OCI-LY7 (cell line): Measurements from ENCODE around the gene ATP1B1. TPM values are rescaled to one million over a fixed set of nuclear protein-coding genes. Genes with fewer than 3 reads are reported as not detected.
"Not testable (repeated sequence)": the region's sequence is repeated elsewhere in the genome, so short reads cannot be mapped to it uniquely, and the experiment has no call there.

ENCODE experiments used
- BruUV-seq: library from RNA; stranded (reverse); fragments of 400-500 nt; replicated peaks from 2 replicates; lab custom pipeline; 2021; lab: Mats Ljungman, UMichigan
- CTCF ChIA-PET: fragments of 300-600 bp; sonication (Branson Sonifier 250); formaldehyde crosslinking; loops from one replicate; lab custom pipeline; 2022; ENCODE audit warnings: antibody characterized with exemption; ENCODE audit not compliant: unreplicated experiment; lab: Charles Lee
- POLR2A ChIA-PET: fragments of 300-600 bp; sonication (Branson Sonifier 250); formaldehyde crosslinking; loops from one replicate; lab custom pipeline; 2022; ENCODE audit warnings: antibody characterized with exemption; lab: Charles Lee
- DNase-seq: peaks from one replicate; pipeline ENCODE4 v3.0.0-alpha.2; 2015; ENCODE audit warnings: low spot score
- H2AFZ ChIP-seq: fragments of 200-600 bp; sonication (generic), shearing (Covaris generic); 2 replicates; pipeline ENCODE4 v1.6.1; 2014; ENCODE audit warnings: mild to moderate bottlenecking, antibody characterized with exemption, low read length, moderate library complexity
- H3K27ac ChIP-seq: fragments of 200-600 bp; sonication (generic); 2 replicates; pipeline ENCODE4 v1.5.1; 2014; ENCODE audit warnings: mixed run types, low read depth, mild to moderate bottlenecking, moderate library complexity, low read length, inconsistent platforms; ENCODE audit not compliant: poor library complexity, severe bottlenecking
- H3K36me3 ChIP-seq: fragments of 200-600 bp; sonication (generic); 2 replicates; pipeline ENCODE4 v1.6.1; 2014; ENCODE audit warnings: mild to moderate bottlenecking, antibody characterized with exemption, low read length, moderate library complexity, mixed read lengths; ENCODE audit not compliant: insufficient read depth
- H3K4me1 ChIP-seq: fragments of 200-600 bp; sonication (generic); 2 replicates; pipeline ENCODE4 v1.5.1; 2014; ENCODE audit warnings: mild to moderate bottlenecking, low read length; ENCODE audit not compliant: insufficient read depth, poor library complexity, severe bottlenecking
- H3K4me2 ChIP-seq: fragments of 200-600 bp; sonication (generic); 2 replicates; pipeline ENCODE4 v1.6.1; 2014; ENCODE audit warnings: mild to moderate bottlenecking, low read length
- H3K4me3 ChIP-seq: fragments of 200-600 bp; sonication (generic); 2 replicates; pipeline ENCODE4 v1.5.1; 2014; ENCODE audit warnings: mild to moderate bottlenecking, low read depth, low read length; ENCODE audit not compliant: poor library complexity, severe bottlenecking
- H3K79me2 ChIP-seq: fragments of 200-600 bp; sonication (generic); 2 replicates; pipeline ENCODE4 v1.6.1; 2016; ENCODE audit warnings: low read depth, mild to moderate bottlenecking, low read length, moderate library complexity, mixed read lengths; ENCODE audit not compliant: insufficient read depth
- H3K9me2 ChIP-seq: fragments of 200-600 bp; sonication (generic); 2 replicates; pipeline ENCODE4 v1.6.1; 2016; ENCODE audit warnings: mild to moderate bottlenecking, low read length, mixed read lengths; ENCODE audit not compliant: insufficient read depth
- H3K9me3 ChIP-seq: fragments of 200-600 bp; sonication (generic); 2 replicates; pipeline ENCODE4 v1.6.1; 2014; ENCODE audit warnings: mild to moderate bottlenecking, mixed run types, low read length, mixed read lengths
- H4K20me1 ChIP-seq: fragments of 200-600 bp; sonication (generic); 2 replicates; pipeline ENCODE4 v1.6.1; 2014; ENCODE audit warnings: mild to moderate bottlenecking, antibody characterized with exemption, low read length, moderate library complexity, mixed read lengths; ENCODE audit not compliant: insufficient read depth
- CTCF ChIP-seq: fragments of 200-600 bp; sonication (generic); conservative IDR thresholded peaks from 2 replicates; pipeline ENCODE4 v1.5.1; 2014; ENCODE audit warnings: mild to moderate bottlenecking, antibody characterized with exemption, low read length, moderate library complexity, mixed read lengths
- EZH2phosphoT487 ChIP-seq: fragments of 200-600 bp; sonication (generic); IDR thresholded peaks from 2 replicates; pipeline ENCODE4 v1.6.1; 2018; ENCODE audit warnings: low read depth, borderline replicate concordance, mild to moderate bottlenecking, mixed run types, antibody characterized with exemption, low read length, moderate library complexity, mixed read lengths
- intact Hi-C: fragments of 100-400 bp; cut with micrococcal nuclease; formaldehyde crosslinking; loops from one replicate; pipeline ENCODE4 v1.10.0; 2022; ENCODE audit not compliant: unreplicated experiment
- total RNA-seq, 2 experiments: library from RNA; depleted of rRNA in 1 of 2; stranded (reverse); fragments of >200 nt in 1 of 2; shearing (Covaris generic) in 1 of 2; gene quantifications; 2 replicates each; pipeline ENCODE4 v1.2.3, GENCODE V29; 2014 to 2022

Gene ATP1B1
- total RNA-seq, 2 experiments from 2014 or later: 17.5 to 22.5 TPM

- Histone ChIP-seq H3K9me2 (no peaks in the 10 kb centered on the region), H4K20me1 (0 out of 2 replicates have a peak, but pooled peaks cover 9% of the 10 kb centered on the region), H3K36me3 (peaks cover 82% of the 10 kb centered on the region), H3K27ac (no peak overlapping the region), H3K9me3 (no peaks in the 10 kb centered on the region), H3K4me2 (no peak overlapping the region), H3K79me2 (no peaks in the 10 kb centered on the region; the same call in 1 of the 2 replicates), H3K4me3 (no peak overlapping the region), H3K4me1 (peaks cover 4% of the 10 kb centered on the region), H2AFZ (no peak overlapping the region)
- no TSS peak for BruUV-seq
- no peak for DNase-seq
- POLR2A ChIA-PET: interaction anchor here (2.8 kb wide), 1 partner anchor 12 kb away, joined by 17 read pairs; no protein-coding TSS in a partner anchor
- CTCF ChIA-PET: no interaction called here
- intact Hi-C loops: no loop called here
- TF ChIP-seq CTCF: no peak
- TF ChIP-seq EZH2phosphoT487: no peak
Observed at GRCh38 chr1:169121146-169121923, 14.8 kb downstream of the ATP1B1 start.

- Histone ChIP-seq H3K36me3 (peaks cover 84% of the 10 kb centered on the region), H3K79me2 (no peaks in the 10 kb centered on the region; the same call in 1 of the 2 replicates), H3K9me2 (no peaks in the 10 kb centered on the region), H3K4me3 (no peak overlapping the region), H4K20me1 (0 out of 2 replicates have a peak, but pooled peaks cover 9% of the 10 kb centered on the region), H3K9me3 (no peaks in the 10 kb centered on the region), H3K27ac (no peak overlapping the region), H3K4me2 (no peak overlapping the region), H3K4me1 (no peaks in the 10 kb centered on the region), H2AFZ (no peak overlapping the region)
- no TSS peak for BruUV-seq
- TF ChIP-seq EZH2phosphoT487: no peak
- no peak for TF ChIP-seq CTCF
- intact Hi-C loops: no loop called here
- ChIA-PET CTCF (no interaction called here), POLR2A (no interaction called here)
- DNase-seq: no peak
Observed at GRCh38 chr1:169122976-169123375, 16.5 kb downstream of the ATP1B1 start.

DNA sequence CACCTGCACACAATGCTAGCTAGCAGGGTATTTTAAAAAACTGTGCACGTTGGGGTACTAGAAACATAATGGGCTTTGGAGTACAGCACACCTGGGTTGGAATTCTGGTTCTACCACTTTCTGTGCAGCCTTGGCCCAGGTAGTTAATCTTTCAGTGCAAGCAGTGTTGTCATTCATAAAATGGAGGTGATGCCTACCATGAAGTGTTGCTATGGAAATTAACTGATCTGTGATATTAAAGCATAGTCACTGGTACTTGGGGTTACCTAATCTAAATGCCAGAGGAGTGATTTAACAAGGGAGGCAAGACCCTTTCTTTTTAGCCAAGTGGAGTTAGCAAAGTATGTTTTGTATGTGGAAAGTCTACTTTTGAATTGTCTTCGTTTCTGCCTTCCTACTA lies 18.0 kb downstream of the ATP1B1 start:
- CTCF ChIA-PET: no interaction called here
- no peaks in the 10 kb centered on the region for H3K9me2 ChIP-seq
- no peak overlapping the region for H3K27ac ChIP-seq
- peaks cover 84% of the 10 kb centered on the region for H3K36me3 ChIP-seq
- H4K20me1 ChIP-seq: 0 out of 2 replicates have a peak, but pooled peaks cover under 1% of the 10 kb centered on the region
- no TSS peak for BruUV-seq
- H3K4me2 ChIP-seq: no peak overlapping the region
- H2AFZ ChIP-seq: no peak overlapping the region
- no peak overlapping the region for H3K4me3 ChIP-seq
- no peaks in the 10 kb centered on the region for H3K79me2 ChIP-seq
- intact Hi-C loops: no loop called here
- H3K9me3 ChIP-seq: no peaks in the 10 kb centered on the region
- no peaks in the 10 kb centered on the region for H3K4me1 ChIP-seq
- TF ChIP-seq EZH2phosphoT487: no peak
- POLR2A ChIA-PET: no interaction called here
- no peak for DNase-seq

DNA sequence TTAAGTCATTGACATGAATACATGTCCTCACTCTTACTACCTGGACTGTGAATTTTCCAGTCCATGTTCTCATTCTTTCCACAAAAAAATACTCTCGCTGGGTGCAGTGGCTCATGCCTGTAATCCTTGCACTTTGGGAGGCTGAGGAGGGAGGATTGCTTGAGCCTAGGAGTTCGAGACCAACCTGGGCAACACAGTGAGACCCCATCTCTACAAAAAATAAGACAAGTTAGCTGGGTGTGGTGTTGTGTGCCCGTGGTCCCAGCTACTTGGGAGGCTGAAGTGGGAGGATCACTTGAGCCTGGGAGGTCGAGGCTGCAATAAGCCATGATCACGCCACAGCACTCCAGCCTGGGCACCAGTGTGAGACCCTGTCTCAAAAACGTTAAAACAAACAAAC lies 19.1 kb downstream of the ATP1B1 start:
- intact Hi-C loops: not testable (repeated sequence)

More for the DNA sequence above, 19.1 kb downstream of the ATP1B1 start:
- H3K4me2 ChIP-seq, POLR2A ChIA-PET, DNase-seq, H2AFZ ChIP-seq, H4K20me1 ChIP-seq, H3K4me1 ChIP-seq, BruUV-seq, H3K79me2 ChIP-seq, H3K27ac ChIP-seq, H3K9me3 ChIP-seq, CTCF ChIA-PET, H3K4me3 ChIP-seq, H3K9me2 ChIP-seq: not testable (repeated sequence)
- H3K36me3 ChIP-seq: peaks cover 87% of the 10 kb centered on the region
